ENCODE data around the gene C2CD4B.

The C2CD4B gene

GRCh38 chr15:62119227-62119864 lies 45.7 kb downstream of the C2CD4B start:
- peak; percentile 2 to 18 for DNase-seq (ENCODE audit: low read depth in 2 of 2)

GRCh38 chr15:62118520-62119226 lies 46.4 kb downstream of the C2CD4B start:
- no peak for DNase-seq (ENCODE audit: low read depth in 2 of 2)

GRCh38 chr15:62115847-62116246 lies 49.2 kb downstream of the C2CD4B start:
- no peak for DNase-seq (ENCODE audit: low read depth in 2 of 2)
